ENCODE results near the gene LRRC70. TPM values are rescaled to one million over a fixed set of nuclear protein-coding genes. Genes with fewer than 3 reads are reported as not detected.

Gene LRRC70, protein sequence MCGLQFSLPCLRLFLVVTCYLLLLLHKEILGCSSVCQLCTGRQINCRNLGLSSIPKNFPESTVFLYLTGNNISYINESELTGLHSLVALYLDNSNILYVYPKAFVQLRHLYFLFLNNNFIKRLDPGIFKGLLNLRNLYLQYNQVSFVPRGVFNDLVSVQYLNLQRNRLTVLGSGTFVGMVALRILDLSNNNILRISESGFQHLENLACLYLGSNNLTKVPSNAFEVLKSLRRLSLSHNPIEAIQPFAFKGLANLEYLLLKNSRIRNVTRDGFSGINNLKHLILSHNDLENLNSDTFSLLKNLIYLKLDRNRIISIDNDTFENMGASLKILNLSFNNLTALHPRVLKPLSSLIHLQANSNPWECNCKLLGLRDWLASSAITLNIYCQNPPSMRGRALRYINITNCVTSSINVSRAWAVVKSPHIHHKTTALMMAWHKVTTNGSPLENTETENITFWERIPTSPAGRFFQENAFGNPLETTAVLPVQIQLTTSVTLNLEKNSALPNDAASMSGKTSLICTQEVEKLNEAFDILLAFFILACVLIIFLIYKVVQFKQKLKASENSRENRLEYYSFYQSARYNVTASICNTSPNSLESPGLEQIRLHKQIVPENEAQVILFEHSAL
- polyA plus RNA-seq, result 0.35 TPM in 1 of 2 replicates, not detected in the other

DNA sequence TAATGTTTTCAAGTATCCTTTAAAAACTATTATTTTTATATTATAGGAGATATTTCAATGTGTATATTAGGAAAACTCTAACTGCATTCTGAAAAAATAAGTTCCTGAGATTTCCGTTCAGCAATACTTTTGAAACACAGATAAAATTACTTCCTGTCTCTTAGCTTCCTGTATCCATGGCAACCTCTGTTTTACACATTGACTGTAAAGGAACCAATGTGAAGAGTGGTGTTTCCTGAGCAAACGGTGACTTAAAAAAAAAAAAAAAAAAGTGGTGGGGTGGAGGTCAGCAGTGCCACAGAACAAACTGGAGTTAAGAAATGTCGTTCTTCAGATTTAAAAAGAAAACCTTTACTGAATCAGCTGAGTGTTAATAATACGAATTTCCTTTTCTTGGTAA, at the start of gene LRRC70:
LRRC70 (plus strand) TSS at position 280 of the 400 bp plus-strand sequence. CDS start 620 bp downstream, outside the sequence.

Other genes with a start within 250 kb of the LRRC70 start
- 62.4 and 65.7 TPM in 2 replicates for gene DIMT1, start 174.9 kb upstream of the LRRC70 start, polyA plus RNA-seq
- gene IPO11, start 166.1 kb upstream of the LRRC70 start, polyA plus RNA-seq, result 24.7 and 28.1 TPM in 2 replicates

Data from Purkinje cell (primary cell).